LNCAP (cell line): ENCODE measurements around the gene FAM89A.

Experiments used
- TF ChIP-seq, protein P1 (sequence below): fragments of 450-650 bp; IDR thresholded peaks from 2 replicates; pipeline ENCODE4 v1.5.1; 2017; ENCODE audit warnings: mild to moderate bottlenecking

Gene FAM89A

GRCh38 chr1:230985711-230986110 lies 54.3 kb downstream of the FAM89A start:
- TF ChIP-seq, protein P1, sequence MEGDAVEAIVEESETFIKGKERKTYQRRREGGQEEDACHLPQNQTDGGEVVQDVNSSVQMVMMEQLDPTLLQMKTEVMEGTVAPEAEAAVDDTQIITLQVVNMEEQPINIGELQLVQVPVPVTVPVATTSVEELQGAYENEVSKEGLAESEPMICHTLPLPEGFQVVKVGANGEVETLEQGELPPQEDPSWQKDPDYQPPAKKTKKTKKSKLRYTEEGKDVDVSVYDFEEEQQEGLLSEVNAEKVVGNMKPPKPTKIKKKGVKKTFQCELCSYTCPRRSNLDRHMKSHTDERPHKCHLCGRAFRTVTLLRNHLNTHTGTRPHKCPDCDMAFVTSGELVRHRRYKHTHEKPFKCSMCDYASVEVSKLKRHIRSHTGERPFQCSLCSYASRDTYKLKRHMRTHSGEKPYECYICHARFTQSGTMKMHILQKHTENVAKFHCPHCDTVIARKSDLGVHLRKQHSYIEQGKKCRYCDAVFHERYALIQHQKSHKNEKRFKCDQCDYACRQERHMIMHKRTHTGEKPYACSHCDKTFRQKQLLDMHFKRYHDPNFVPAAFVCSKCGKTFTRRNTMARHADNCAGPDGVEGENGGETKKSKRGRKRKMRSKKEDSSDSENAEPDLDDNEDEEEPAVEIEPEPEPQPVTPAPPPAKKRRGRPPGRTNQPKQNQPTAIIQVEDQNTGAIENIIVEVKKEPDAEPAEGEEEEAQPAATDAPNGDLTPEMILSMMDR = no peak

DNA sequence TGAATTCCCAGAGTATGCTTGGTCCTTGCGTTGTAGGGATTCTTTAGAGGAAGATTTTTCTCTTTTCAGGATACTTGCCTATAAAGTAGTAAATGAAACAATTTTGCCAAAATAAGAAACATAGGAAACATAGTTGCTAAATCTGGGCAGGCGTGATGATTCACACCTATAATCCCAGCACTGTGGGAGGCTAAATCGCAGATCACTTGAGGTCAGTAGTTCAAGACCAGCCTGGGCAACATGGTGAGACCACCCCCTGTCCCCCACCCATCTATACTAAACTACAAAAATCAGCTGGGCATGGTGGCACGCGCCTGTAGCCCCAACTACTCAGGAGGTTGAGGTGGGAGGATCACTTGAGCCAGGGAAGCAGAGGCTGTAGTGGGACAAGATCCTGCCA lies 56.2 kb downstream of the FAM89A start:
- TF ChIP-seq, protein P1 = no peak

DNA sequence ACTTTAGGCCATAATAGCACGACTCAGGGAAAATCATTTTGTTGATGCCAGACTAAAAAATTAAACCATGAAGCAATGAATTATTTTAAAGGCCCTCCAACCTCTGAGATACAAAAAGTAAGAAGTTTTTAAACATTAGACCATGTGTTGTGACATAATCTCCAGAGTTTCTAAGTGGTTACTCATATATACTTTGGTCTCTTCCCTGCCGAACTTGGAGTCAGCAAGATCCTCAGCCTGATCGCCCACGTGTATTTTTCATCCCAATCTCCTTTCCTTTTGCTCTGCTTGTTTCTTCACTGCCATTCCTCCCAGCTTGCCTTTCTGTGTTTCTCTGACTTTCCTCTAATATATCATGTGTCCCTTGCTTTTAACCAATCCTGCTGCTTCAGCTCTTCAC lies 57.4 kb downstream of the FAM89A start:
- TF ChIP-seq, protein P1 = no peak

DNA sequence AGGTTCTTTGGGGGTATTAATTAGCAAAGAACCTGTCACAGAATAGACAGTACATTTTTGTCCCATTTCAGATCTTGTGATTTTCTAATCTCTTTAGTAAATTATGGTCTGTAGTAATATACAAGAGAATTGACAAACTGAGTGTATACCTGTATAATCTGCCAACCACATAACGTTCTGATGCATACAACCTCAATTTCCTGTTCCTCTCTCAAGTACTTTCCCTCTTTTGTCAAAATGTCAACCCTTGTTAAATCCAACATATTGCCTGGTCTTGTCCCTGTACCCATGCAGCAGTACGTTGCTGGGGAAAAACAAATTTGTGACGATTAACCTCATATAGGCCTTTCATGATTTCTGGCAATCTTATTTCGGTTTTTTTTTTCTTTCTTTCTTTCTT lies 60.1 kb downstream of the FAM89A start:
- TF ChIP-seq, protein P1 = no peak

- TF ChIP-seq, protein P1 = no peak
Observed at GRCh38 chr1:230979389-230979716, 60.7 kb downstream of the FAM89A start.

DNA sequence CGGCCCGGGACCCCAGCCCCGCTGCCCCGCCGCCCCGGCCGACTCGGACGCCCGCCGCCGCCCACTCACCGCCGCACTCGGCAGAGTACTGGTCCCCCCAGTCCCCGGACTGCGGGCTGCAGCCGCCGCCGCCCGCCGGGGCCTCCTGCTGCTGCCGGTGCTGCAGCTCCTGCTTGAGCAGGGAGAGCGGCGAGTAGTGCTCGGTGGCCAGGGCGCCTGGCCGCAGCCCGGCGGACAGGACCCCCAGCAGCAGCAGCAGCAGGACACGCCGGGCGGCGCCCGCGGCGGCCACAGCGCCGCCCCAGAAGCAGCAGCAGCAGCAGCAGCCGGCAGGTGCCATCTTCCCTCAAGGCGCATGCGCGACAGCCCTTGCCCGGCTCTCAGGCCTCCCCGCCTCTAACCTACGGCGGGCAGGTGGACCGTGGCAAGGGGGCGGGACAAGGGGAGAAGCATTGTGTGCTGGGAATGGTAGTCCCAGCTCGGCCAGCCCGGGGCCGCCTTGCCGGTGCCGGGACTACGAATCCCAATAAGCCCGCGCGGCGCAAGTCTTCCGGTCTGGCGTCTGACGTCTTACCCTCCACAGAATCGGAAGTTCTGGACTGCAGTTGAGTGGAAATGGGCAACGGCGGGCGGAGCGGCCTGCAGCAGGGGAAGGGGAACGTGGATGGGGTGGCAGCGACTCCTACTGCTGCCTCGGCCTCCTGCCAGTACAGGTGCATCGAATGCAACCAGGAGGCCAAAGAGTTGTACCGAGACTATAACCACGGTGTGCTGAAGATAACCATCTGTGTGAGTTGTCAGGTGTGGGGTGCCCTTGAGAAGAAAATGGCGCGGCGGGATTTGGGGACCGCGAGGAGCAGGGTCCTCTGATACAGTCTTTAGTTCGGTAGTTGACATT lies 61.3 kb downstream of the FAM89A start, which contains the start of the genes ARV1 and TTC13:
Gene ARV1 (plus strand): TSS at position 604 of the 898 bp plus-strand sequence. CDS start 12 bp downstream, at position 616.
Gene TTC13 (minus strand): TSS at position 371 of the 898 bp plus-strand sequence. CDS start 31 bp downstream, at position 340.
- TF ChIP-seq, protein P1 = peak; percentile 47

GRCh38 chr1:230977761-230978490 lies 62.1 kb downstream of the FAM89A start:
- TF ChIP-seq, protein P1 = no peak
